Measurements from ENCODE around the gene RYR3.

Gene RYR3

DNA sequence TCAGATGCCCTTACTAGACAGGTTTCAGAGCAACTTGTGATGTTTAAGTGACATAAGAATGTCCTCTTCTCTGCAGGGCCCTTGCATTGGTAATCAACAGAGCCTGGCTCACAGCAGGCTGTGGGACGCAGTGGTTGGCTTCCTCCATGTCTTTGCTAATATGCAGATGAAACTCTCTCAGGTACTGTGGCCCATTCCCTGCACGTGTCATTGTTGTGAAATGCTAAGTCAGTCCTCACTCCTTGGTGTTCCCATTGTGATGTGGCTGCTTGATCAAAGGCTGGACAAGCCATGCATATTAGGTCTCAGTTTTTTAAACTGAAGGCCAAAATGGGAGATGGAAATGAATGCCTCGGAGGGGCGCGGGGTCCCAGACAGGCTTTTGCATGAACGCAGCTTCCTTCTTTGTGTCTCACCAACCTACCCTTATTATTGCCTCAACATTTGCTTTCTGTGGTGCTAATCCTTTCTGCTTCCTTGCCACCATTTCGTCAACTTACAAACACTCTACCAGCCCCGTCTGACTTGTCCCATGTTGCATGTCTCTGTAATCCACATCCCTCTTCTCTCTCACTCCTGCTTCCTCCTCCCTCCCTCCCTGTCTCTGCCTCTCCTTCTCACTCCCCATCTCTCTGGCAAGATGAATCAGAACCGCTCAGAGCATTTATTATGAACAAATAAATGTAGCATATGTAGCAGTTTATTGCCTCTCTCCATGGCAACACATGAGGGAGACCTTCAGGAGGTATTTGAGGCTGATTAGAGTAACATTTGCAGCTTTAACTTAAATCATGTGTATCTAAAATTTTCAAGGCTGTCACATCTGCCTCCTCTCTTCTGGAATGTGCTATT, 524.4 kb downstream of the RYR3 start:
- DNase-seq (ENCODE audit: low read depth): no peak

DNA sequence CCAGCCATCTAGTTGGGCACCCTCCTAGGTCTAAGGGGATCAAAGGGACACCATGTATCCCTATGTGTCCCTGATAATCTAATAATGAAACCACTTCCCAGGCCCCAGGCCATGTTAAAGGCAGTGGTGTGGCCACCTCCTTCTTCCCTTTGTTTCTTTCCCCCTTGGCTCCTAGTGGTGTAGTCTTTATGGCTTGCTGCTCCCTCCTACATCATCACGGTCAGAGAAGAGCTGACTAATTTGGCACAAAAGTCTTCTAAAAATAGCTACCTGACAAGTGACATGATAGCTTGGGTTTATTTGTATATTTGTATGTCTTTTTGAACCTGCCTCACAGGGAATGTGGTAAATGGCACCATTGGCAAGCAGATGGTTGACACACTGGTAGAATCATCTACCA, 526.5 kb downstream of the RYR3 start:
- no peak for DNase-seq (ENCODE audit: low read depth)
- no peak overlapping the region for H3K4me3 ChIP-seq (ENCODE audit: low read depth, low read length)

More for the DNA sequence above, 524.4 kb downstream of the RYR3 start:
- no peak overlapping the region for H3K4me3 ChIP-seq (ENCODE audit: low read depth, low read length)

DNA sequence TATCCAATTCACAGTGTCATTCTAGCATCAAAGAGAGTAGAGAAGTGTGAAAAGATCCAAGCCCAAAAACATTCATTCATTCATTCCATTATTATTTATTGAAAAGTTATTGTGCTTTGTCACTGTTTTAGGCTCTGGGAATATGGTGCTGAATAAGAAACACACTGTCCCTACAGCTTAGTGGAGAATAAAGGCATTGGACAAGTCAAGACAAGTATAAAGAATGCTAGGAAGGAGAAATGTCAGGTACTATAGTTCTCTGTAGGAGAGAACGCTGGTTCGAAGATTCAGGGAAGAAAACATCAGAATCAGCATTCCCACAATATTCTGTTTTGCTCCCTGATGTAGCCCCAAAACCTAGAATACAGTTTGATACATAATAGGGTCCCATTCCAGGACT, 528.8 kb downstream of the RYR3 start:
- DNase-seq (ENCODE audit: low read depth): no peak
- H3K4me3 ChIP-seq (ENCODE audit: low read depth, low read length): no peak overlapping the region

DNA sequence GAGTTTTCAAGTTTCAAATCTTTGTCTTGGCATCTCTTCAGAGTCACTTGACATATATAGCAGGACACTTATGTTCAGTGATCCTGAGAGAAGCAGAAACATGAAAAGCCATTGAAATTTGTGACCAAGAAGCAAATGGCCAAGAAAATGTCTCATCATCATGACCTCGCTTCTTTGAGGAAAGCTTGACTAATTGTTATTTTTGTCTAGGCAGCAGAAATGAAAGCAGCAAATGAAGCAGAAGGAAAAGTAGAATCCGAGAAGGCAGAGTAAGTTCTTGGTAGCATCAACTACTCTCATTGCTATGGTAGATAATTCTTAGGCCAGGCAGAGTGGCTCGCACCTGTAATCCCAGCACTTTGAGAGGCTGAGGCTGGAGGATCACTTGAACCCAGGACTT, 529.8 kb downstream of the RYR3 start:
- DNase-seq (ENCODE audit: low read depth): no peak

DNA sequence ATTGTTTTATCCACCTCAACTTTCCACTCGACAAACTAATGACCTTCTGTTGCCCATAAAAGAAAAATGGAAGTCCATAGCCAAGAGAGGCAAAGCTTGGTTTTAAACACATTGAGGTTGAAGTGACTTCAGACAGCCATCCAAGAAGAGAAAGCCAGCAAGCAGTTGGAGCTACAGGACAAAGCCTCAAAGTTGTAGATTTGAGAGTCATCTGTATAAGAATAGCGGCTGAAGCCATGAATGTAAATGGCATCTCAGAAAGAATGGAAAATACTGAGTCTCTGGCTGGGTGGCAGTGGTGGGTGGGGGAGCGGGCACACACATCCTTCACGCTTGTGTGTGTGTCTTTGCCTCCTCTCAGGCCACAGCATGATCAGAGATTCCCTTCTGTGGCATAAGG, 533.4 kb downstream of the RYR3 start:
- no peak overlapping the region for H3K4me3 ChIP-seq (ENCODE audit: low read depth, low read length)
- no peak for DNase-seq (ENCODE audit: low read depth)

More for the DNA sequence above, 529.8 kb downstream of the RYR3 start:
- no peak overlapping the region for H3K4me3 ChIP-seq (ENCODE audit: low read depth, low read length)

DNA sequence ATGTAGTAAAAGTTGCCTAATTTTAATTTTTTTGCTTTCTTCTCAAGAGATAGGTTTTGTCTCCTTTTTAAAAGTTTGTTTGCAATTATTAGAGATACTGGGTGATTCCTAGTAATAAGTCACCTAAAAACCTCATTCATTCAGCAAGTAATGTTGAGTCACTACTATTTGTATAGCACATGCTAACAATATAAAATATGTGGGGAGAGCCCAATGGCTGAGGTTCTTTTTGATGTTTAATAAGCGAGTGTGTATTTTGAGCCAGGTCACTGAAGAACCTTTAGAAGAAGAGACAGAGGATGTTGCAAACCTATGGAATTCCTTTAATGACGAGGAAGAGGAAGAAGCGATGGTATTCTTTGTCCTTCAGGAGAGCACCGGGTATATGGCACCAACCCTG, 533.8 kb downstream of the RYR3 start:
- DNase-seq (ENCODE audit: low read depth): no peak
- H3K4me3 ChIP-seq (ENCODE audit: low read depth, low read length): no peak overlapping the region

DNA sequence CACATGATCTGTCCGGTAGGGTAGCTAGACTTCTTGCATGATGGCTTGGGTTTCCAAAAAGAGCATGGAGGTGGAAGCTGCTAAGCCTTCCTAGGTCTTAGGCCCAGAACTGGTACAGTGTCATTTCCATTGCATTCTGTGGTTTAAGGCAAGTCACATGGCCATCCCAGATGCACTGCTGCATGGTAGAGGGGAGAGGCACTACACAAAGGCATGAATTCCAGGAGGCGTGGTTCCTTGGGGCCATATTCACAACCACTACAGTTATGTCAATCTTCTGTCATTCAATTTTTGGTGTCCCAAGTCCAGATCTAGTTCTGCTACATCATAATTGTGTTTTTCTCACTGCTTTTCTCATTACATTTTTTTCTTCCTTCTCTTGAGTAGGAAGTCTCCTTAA, 535.4 kb downstream of the RYR3 start:
- no peak for DNase-seq (ENCODE audit: low read depth)
- no peak overlapping the region for H3K4me3 ChIP-seq (ENCODE audit: low read depth, low read length)

DNA sequence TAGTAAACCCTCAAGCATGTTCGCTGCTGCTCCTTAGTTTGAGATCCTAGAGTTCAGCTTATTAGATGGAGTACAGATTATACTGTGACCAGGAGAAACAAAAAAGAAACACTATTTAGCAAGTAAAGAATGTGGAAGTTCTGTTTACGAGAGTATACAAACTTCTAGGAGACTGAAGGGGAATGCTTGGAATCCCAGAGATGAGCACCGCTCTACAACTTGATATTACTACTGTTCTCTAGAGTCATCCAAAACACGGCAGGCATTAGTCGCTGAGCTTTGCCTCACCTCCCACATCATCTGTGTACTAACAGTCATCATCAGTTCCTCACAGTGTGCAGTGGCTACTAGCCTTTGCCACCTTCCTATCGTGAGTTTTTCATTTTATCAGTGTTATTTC, 536.1 kb downstream of the RYR3 start:
- no peak for DNase-seq (ENCODE audit: low read depth)
- no peak overlapping the region for H3K4me3 ChIP-seq (ENCODE audit: low read depth, low read length)

DNA sequence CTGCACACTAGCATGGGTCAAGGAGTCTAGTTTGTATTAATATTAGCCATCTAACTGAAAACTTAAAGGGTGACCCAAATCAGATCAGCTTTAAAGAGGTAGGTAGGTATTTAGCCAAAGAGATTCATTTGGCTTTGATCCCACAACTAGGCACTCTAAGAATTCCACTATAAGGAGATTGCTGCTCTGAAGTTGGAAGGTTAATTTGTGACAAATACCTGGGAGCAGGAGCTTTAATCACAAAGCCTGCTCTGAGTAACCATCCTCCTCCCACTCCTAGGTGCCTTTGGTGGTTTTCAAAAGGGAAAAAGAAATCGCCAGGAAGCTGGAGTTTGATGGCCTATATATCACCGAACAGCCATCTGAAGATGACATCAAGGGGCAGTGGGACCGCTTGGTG, 537.2 kb downstream of the RYR3 start:
- no peak overlapping the region for H3K4me3 ChIP-seq (ENCODE audit: low read depth, low read length)
- no peak for DNase-seq (ENCODE audit: low read depth)

DNA sequence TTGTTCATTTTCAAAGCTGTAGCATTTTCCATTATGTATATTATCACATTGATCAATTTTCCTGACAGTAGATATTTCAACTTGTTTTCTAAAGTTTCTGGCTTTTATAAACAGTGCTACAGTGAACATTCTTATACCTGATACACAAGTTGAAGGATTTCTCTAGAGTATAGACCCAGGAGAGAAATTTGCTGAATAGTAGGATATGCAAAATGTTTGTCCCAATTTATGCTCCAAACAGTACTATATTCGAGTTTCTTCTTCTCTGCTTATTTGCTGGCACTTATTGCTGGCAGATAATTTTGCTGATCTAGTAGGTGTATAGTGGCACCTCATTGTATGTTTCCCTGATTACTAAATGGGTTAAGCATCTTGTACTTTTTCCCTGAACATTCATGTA, 540.3 kb downstream of the RYR3 start:
- no peak overlapping the region for H3K4me3 ChIP-seq (ENCODE audit: low read depth, low read length)
- DNase-seq (ENCODE audit: low read depth): no peak

DNA sequence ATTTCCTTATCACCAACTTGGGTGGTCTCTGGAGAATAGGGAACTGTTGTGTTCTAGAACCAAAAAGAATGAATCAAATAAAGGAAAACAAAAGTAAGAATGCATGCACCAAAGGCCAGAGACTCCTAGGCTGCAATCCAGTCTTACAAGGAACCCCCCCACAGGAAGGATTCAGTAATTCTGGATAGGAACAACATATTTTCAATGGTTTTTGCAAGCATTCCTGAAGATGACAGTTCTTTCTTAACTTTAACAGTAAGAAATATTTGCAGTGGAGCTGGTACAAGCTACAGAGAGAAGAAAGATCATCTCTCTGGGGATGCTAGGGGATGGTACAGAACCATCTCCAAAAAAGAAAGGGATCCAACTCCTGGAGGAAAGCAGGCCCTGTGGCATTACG, 541.3 kb downstream of the RYR3 start:
- DNase-seq (ENCODE audit: low read depth): no peak
- no peak overlapping the region for H3K4me3 ChIP-seq (ENCODE audit: low read depth, low read length)

DNA sequence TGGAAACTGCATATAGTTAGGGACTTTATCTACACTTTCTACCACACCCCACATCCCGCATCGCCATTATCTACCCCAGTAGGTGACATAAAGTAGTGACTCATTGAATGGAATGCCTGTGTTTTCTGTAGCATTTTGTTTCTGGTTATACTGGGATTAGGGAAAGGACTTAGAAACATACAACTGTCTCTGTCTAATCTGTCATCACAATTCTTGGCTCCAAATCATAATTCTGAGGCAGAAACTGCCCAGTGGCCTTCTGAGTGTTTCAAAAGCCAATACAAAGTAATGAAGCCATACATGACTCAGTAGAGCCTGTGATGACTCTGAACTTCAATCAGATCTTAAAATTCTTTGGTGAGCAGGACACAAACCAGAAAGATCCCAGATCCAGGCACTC, 541.8 kb downstream of the RYR3 start:
- no peak overlapping the region for H3K4me3 ChIP-seq (ENCODE audit: low read depth, low read length)
- peak; percentile 23 for DNase-seq (ENCODE audit: low read depth)

DNA sequence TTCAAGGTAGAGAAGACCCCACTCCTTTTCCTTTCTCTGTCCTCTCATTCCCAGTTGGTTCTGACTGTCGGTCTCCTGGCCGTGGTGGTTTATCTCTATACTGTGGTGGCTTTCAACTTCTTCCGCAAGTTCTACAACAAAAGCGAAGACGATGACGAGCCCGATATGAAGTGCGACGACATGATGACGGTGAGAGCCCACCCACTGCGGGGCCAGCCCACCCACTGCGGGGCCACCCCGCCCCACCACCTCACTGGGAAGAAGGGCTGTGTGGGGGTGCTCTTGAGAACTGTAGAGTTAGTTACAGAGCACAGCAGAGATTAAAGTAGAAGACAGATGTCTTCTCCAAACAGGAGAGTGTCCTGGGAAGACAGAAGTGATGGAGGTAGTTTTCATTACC, 547.0 kb downstream of the RYR3 start:
- no peak for DNase-seq (ENCODE audit: low read depth)
- no peak overlapping the region for H3K4me3 ChIP-seq (ENCODE audit: low read depth, low read length)

DNA sequence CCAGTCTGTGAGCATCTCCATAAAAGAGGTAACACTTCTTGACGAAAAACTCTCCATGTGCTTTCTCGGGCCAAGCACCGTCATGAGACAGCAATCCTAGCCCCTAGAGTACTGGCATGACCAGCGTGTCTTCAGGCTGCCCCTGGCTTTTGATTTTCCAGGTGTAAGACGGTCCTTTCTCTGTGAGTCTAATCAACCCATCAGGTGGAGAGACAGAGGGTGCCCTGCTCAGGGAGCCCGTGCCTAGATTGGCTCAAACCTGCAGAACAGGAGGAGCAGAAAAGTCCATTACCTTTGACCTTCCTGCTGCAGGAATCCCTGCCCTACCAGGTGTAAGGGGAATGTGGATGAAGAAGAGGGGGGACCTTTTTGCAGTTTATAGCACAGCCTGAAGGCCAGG, 548.1 kb downstream of the RYR3 start:
- no peak for DNase-seq (ENCODE audit: low read depth)
- no peak overlapping the region for H3K4me3 ChIP-seq (ENCODE audit: low read depth, low read length)

DNA sequence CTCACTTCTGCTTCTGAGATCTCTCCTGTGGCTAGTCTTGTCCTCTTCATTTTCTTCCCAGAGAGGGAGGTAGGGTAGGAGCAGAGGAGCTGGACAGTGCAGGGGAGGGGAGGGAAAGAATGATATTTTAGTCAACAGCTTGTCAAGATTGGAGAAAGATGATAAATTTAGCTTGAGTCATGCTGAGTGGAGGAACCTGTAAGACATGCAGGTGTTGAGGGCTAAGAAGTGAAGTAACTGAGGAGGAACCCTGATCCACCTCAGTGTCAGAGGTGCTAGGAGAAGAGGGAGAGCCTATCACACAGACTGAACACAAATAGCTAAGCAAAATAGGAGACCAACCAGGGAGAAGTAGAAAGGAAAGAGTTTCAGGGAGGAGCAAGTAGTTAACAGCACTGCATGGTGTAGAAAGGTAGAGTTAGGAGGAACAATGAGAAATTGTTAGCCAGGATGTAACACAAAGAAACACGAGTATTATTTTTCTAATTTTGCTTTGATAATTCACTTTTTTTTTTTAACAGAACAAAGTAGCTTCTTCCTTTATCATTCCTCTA, 549.3 kb downstream of the RYR3 start:
- no peak for DNase-seq (ENCODE audit: low read depth)
- no peak overlapping the region for H3K4me3 ChIP-seq (ENCODE audit: low read depth, low read length)

DNA sequence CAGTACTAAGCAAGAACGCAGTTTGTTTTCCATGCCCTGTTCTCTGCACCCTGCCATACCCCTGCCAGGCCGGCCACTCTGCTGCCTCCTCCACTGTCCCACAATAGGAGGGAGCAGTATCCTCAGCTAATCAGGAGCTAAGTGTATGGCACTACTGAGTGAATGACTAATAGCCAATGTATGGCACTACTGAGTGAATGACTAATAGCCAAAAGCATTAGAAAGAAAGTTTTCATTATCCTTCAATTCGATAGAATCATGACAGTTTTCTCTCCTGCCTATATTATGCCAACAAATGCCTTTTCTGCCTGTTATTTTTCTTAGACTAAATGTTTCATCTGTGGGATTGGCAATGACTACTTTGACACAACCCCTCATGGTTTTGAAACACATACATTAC, 550.0 kb downstream of the RYR3 start:
- DNase-seq (ENCODE audit: low read depth): peak; percentile 23
- no peak overlapping the region for H3K4me3 ChIP-seq (ENCODE audit: low read depth, low read length)

DNA sequence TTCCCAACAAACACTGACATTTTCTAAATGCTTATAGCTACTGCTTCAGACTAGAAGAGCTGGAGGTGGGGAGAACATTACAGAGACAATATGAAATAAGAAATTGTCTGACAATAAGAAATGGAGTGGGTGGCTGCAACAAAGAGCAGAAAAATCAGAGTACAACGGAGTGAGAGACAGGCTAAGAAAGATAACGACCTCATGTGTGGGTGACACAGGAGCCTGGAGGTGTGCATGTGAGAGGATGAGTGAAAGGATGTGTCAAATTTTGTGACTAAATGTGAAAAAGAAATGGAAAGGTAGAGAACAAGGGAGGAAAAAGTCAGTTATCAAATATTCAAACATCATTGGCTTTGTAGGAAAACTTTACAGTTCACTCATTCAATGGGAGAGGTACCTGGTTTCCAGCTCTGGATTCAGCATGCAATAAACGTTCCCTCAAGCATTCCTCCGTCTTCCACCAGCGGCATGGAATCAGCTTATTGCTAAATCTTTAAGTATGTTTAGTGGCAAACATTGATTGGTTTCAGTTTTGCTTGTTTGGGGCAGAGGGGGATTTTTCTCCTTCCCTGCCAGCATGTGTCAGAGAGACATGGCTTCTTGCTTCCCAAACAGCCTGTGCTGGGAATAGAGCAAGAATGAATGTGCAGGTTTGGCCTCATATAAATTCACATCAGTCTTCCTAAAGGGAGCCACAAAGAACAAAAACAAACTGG, 553.8 kb downstream of the RYR3 start:
- no peak overlapping the region for H3K4me3 ChIP-seq (ENCODE audit: low read depth, low read length)
- DNase-seq (ENCODE audit: low read depth): no peak

DNA sequence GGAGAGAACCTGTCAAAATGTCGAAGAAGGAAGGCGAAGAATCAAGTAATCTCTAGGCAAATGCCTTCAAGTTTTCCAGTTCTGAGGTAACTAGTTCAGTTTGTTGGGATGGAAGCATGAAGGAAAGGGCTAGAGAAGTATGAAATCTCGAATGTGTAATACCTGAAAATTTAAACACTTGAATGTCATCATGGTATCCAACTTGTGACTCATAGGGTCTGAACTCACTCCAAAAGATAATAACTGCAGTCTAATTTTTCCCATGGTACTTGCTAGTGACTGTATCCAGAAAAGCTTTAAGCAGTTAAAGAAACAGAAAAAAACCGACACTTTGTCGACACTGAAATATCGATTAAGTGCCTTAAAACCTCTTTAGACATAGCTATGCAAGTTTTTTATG, 554.6 kb downstream of the RYR3 start:
- peak; percentile 30 for DNase-seq (ENCODE audit: low read depth)

DNA sequence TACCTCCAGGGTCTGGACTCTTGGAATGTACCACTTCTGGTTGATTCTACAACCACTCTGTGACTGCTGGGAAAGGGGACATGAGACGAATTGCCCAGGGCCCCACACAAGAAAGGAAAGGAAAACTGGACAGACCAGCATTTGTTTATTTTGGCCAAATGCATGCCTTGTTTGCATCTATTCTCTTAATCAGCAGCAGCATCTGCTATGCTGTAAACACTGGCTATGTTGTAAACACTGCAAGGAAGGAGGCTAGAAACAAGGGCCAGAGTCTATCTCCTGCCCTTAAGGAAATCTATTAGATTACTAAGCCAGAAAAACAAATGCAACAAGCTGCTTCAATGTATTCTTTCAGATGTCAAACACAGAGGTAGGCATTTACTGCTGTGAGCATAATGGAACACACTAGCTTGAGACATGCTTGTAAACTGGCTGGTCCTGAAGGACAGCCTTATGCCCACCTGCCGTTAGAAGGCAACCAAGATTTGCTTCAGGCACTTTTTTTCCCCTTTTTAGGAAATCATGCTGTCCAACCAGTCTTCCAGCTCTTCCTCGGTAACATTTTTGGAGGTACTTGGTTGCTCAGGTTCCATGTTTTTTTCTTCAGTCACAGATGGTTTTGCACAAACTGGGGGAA, 555.5 kb downstream of the RYR3 start:
- no peak for DNase-seq (ENCODE audit: low read depth)
- H3K4me3 ChIP-seq (ENCODE audit: low read depth, low read length): no peak overlapping the region

More for the DNA sequence above, 554.6 kb downstream of the RYR3 start:
- no peak overlapping the region for H3K4me3 ChIP-seq (ENCODE audit: low read depth, low read length)

DNA sequence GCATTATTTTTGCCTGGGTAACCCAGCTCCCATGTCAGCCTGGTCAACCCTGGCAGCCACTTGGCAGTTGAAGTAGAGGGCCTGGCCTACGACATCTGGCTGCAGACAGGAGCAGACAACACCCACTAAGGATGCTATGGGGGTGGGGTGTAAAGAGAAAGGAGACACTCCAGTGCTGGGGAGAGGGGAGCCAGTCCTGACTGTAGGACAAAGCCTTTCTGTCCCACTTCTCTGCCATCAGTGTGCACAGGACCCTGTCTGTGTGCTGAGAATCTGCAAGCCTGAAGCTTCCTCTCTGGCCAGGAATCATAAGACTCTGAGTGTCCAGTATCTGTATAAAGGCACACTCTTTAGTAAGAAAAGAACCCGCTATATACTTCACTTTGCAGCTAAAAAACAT, 561.2 kb downstream of the RYR3 start:
- no peak overlapping the region for H3K4me3 ChIP-seq (ENCODE audit: low read depth, low read length)
- no peak for DNase-seq (ENCODE audit: low read depth)

All from skeletal muscle cell (primary cell).